Mammary microvascular endothelial cell (primary cell): ENCODE data around the gene TMEM106A. TPM values are rescaled to one million over a fixed set of nuclear protein-coding genes. Genes with fewer than 3 reads are reported as not detected.

Experiments used
- total RNA-seq: library from RNA; depleted of rRNA; stranded (reverse); fragments of >200 nt; gene quantifications from 2 replicates; pipeline ENCODE4 v1.2.3, GENCODE V29; 2015

Gene TMEM106A, protein sequence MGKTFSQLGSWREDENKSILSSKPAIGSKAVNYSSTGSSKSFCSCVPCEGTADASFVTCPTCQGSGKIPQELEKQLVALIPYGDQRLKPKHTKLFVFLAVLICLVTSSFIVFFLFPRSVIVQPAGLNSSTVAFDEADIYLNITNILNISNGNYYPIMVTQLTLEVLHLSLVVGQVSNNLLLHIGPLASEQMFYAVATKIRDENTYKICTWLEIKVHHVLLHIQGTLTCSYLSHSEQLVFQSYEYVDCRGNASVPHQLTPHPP
- 5.5 and 6.4 TPM in 2 replicates for total RNA-seq

GRCh38 chr17:43211480-43212402 is at the start of gene TMEM106A:
Gene TMEM106A, plus strand, starts transcription at chr17:43211875. Its CDS starts 1,167 bp downstream, at chr17:43213042.

GRCh38 chr17:43170766-43171585 is 40.7 kb upstream of the TMEM106A start, which contains the start of gene NBR1:
Gene NBR1, plus strand, starts transcription at chr17:43171214. Its CDS starts 4,586 bp downstream, at chr17:43175800.

GRCh38 chr17:43228020-43228782 is 16.5 kb downstream of the TMEM106A start, which contains the start of gene CCDC200:
Gene CCDC200, minus strand, starts transcription at chr17:43228623. Its CDS starts 69 bp downstream, at chr17:43228554.

GRCh38 chr17:43233877-43234276 is 22.2 kb downstream of the TMEM106A start, which contains the start of gene RNU2-1:
Gene RNU2-1, minus strand, starts transcription at chr17:43233977.

Other genes with a start within 250 kb of the TMEM106A start
- 24.7 and 41.7 TPM in 2 replicates for gene AARSD1, start 247.4 kb upstream of the TMEM106A start, total RNA-seq
- gene PTGES3L, start 231.8 kb upstream of the TMEM106A start, total RNA-seq: not detected in 2 replicates
- 8.6 and 10.1 TPM in 2 replicates for gene RUNDC1, start 231.3 kb upstream of the TMEM106A start, total RNA-seq
- 1,175 and 1,267 TPM in 2 replicates for gene RPL27, start 213.5 kb upstream of the TMEM106A start, total RNA-seq
- gene IFI35, start 205.1 kb upstream of the TMEM106A start, total RNA-seq: 93.7 and 97.2 TPM in 2 replicates
- 810 and 880 TPM in 2 replicates for gene VAT1, start 189.5 kb upstream of the TMEM106A start, total RNA-seq
- under 0.01 and 0.20 TPM in 2 replicates for gene RND2, start 186.6 kb upstream of the TMEM106A start, total RNA-seq
- 27.7 and 31.8 TPM in 2 replicates for gene BRCA1, start 86.5 kb upstream of the TMEM106A start, total RNA-seq
- gene NBR1, start 40.7 kb upstream of the TMEM106A start, total RNA-seq: 51.3 and 60.7 TPM in 2 replicates
- not detected in 2 replicates for gene CCDC200, start 16.7 kb downstream of the TMEM106A start, total RNA-seq
- not detected in 2 replicates for gene RNU2-1, start 22.1 kb downstream of the TMEM106A start, total RNA-seq
- gene ARL4D, start 187.1 kb downstream of the TMEM106A start, total RNA-seq: 1.4 and 1.6 TPM in 2 replicates